Loucy (cell line): ENCODE data around the gene IL37.
"Not testable (repeated sequence)": the region's sequence is repeated elsewhere in the genome, so short reads cannot be mapped to it uniquely, and the experiment has no call there.

Source experiments
- H2AFZ ChIP-seq: fragments of 200-600 bp; sonication (generic); 2 replicates; pipeline ENCODE4 v1.6.0; 2016; ENCODE audit warnings: antibody characterized with exemption, mild to moderate bottlenecking, low read length, moderate library complexity
- H3F3A ChIP-seq: fragments of 200-600 bp; 2 replicates; pipeline ENCODE4 v1.6.0; 2016; ENCODE audit warnings: antibody characterized with exemption, low read depth, mild to moderate bottlenecking
- H3K27me3 ChIP-seq: fragments of 200-600 bp; sonication (generic); 2 replicates; pipeline ENCODE4 v1.6.1; 2014; ENCODE audit warnings: low read length, mild to moderate bottlenecking; ENCODE audit not compliant: insufficient read depth, poor library complexity, severe bottlenecking
- H3K36me3 ChIP-seq: fragments of 200-600 bp; sonication (generic); 2 replicates; pipeline ENCODE4 v1.6.1; 2016; ENCODE audit warnings: low read length; ENCODE audit not compliant: insufficient read depth
- H3K4me1 ChIP-seq: fragments of 200-600 bp; sonication (generic); 2 replicates; pipeline ENCODE4 v1.5.1; 2014; ENCODE audit warnings: low read length, mild to moderate bottlenecking; ENCODE audit not compliant: insufficient read depth, poor library complexity, severe bottlenecking
- H3K4me2 ChIP-seq: fragments of 200-600 bp; sonication (generic); 2 replicates; pipeline ENCODE4 v1.6.0; 2014; ENCODE audit warnings: antibody characterized with exemption, low read length, low read depth, mild to moderate bottlenecking; ENCODE audit not compliant: poor library complexity, severe bottlenecking
- H3K4me3 ChIP-seq: fragments of 200-600 bp; sonication (generic); 2 replicates; pipeline ENCODE4 v1.5.1; 2014; ENCODE audit warnings: low read length, mild to moderate bottlenecking, mixed read lengths; ENCODE audit not compliant: poor library complexity, severe bottlenecking
- H3K79me2 ChIP-seq: fragments of 200-600 bp; sonication (generic); 2 replicates; pipeline ENCODE4 v1.6.1; 2014; ENCODE audit warnings: low read length; ENCODE audit not compliant: insufficient read depth
- H3K9ac ChIP-seq: fragments of 200-600 bp; sonication (generic); 2 replicates; pipeline ENCODE4 v1.6.0; 2014; ENCODE audit warnings: mild to moderate bottlenecking, low read depth, low read length, moderate library complexity; ENCODE audit not compliant: poor library complexity, severe bottlenecking
- H3K9me2 ChIP-seq: fragments of 200-600 bp; sonication (generic); replicated peaks from 2 replicates; pipeline ENCODE4 v1.6.1; 2016; ENCODE audit warnings: low read depth, low read length, mixed read lengths
- H3K9me3 ChIP-seq: fragments of 200-600 bp; sonication (generic); 2 replicates; pipeline ENCODE4 v1.6.1; 2014; ENCODE audit warnings: mild to moderate bottlenecking, antibody characterized with exemption, low read length, low read depth; ENCODE audit not compliant: insufficient read depth
- H4K20me1 ChIP-seq: fragments of 200-600 bp; sonication (generic); 2 replicates; pipeline ENCODE4 v1.6.0; 2014; ENCODE audit warnings: antibody characterized with exemption, low read length, mild to moderate bottlenecking; ENCODE audit not compliant: insufficient read depth, poor library complexity, severe bottlenecking
- CTCF ChIP-seq: fragments of 200-600 bp; sonication (generic); conservative IDR thresholded peaks from 2 replicates; pipeline ENCODE4 v1.5.1; 2014; ENCODE audit warnings: mild to moderate bottlenecking, antibody characterized with exemption, low read length
- EZH2phosphoT487 ChIP-seq: fragments of 200-600 bp; IDR thresholded peaks from 2 replicates; pipeline ENCODE4 v1.6.1; 2018; ENCODE audit warnings: antibody characterized with exemption, mild to moderate bottlenecking, moderate library complexity, borderline replicate concordance

The IL37 gene

DNA sequence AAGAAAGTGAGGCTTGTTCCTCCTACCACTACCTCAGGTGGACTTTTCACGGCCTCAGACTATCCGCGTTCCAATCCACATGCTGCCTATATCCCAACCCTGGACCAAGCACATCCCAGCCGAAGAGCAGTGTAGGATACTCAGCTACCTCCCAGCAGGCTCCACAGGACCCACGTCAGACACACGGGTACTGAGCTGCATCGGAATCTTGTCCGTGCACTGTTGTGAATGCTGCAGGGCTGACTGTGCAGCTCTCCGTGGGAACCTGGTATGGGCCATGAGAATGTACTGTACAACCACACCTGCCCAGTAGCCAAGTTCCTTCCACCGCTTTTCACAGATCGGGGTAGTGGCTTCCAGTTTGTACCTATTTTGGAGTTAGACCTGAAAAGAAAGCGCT lies 22.3 kb downstream of the IL37 start:
- no peak overlapping the region for H3K9ac ChIP-seq
- no peaks in the 10 kb centered on the region for H3K4me1 ChIP-seq
- no peaks in the 10 kb centered on the region for H3F3A ChIP-seq
- no peak overlapping the region for H3K4me3 ChIP-seq
- no peaks in the 10 kb centered on the region for H3K79me2 ChIP-seq
- H2AFZ ChIP-seq = no peak overlapping the region
- H3K4me2 ChIP-seq = no peak overlapping the region
- no peaks in the 10 kb centered on the region for H3K27me3 ChIP-seq
- no peaks in the 10 kb centered on the region for H3K36me3 ChIP-seq
- no peaks in the 10 kb centered on the region for H4K20me1 ChIP-seq
- no peaks in the 10 kb centered on the region for H3K9me3 ChIP-seq
- TF ChIP-seq CTCF = no peak
- no peaks in the 10 kb centered on the region for H3K9me2 ChIP-seq

GRCh38 chr2:112934117-112934516 lies 23.2 kb downstream of the IL37 start:
- not testable (repeated sequence) for H4K20me1 ChIP-seq, H3K9ac ChIP-seq, H3K4me3 ChIP-seq, H3K9me2 ChIP-seq, H3K79me2 ChIP-seq, H3K4me1 ChIP-seq, H3K27me3 ChIP-seq, H3F3A ChIP-seq, H3K4me2 ChIP-seq, H2AFZ ChIP-seq, H3K9me3 ChIP-seq, H3K36me3 ChIP-seq

DNA sequence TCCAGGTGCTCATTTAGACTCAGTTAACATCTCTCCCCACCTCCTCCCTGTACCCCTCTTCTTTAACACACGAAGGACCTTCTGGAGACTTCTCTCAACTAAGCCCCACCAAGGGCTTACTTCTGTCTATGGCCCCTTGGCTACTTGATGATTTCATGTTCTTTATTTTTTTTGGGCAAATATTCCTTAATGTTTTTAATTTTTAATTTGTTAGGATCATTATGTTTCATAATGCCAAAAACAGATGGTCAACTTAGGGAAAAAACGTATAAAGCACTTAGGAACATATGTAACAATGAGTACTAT lies 25.9 kb downstream of the IL37 start:
- Histone ChIP-seq H4K20me1 (no peaks in the 10 kb centered on the region), H3K9me2 (no peaks in the 10 kb centered on the region), H3K79me2 (no peaks in the 10 kb centered on the region), H3K9me3 (no peaks in the 10 kb centered on the region), H3K27me3 (no peaks in the 10 kb centered on the region), H2AFZ (no peak overlapping the region), H3K36me3 (no peaks in the 10 kb centered on the region), H3K4me1 (no peaks in the 10 kb centered on the region), H3K4me2 (no peak overlapping the region), H3F3A (no peaks in the 10 kb centered on the region), H3K4me3 (no peak overlapping the region), H3K9ac (no peak overlapping the region)
- no peak for TF ChIP-seq EZH2phosphoT487
- no peak for TF ChIP-seq CTCF

GRCh38 chr2:112938904-112939303 lies 27.9 kb downstream of the IL37 start:
- no peak overlapping the region for H2AFZ ChIP-seq
- H3K9ac ChIP-seq = no peak overlapping the region
- H4K20me1 ChIP-seq = no peaks in the 10 kb centered on the region
- no peak overlapping the region for H3K4me2 ChIP-seq
- H3K4me3 ChIP-seq = no peak overlapping the region
- H3F3A ChIP-seq = no peaks in the 10 kb centered on the region
- H3K79me2 ChIP-seq = no peaks in the 10 kb centered on the region
- H3K9me2 ChIP-seq = no peaks in the 10 kb centered on the region
- no peaks in the 10 kb centered on the region for H3K9me3 ChIP-seq
- TF ChIP-seq EZH2phosphoT487 = no peak
- no peak for TF ChIP-seq CTCF
- H3K27me3 ChIP-seq = no peaks in the 10 kb centered on the region
- H3K36me3 ChIP-seq = no peaks in the 10 kb centered on the region
- H3K4me1 ChIP-seq = no peaks in the 10 kb centered on the region
